ENCODE results near the gene RPA1.
A peak's percentile ranks its signal among the peaks of the same experiment; 100 is the strongest.

The RPA1 gene

GRCh38 chr17:1829592-1830257 lies at the start of gene RPA1, which contains the start of gene SMYD4:
RPA1 (plus strand) TSS chr17:1830005; CDS start chr17:1830094, 89 bp downstream.
SMYD4 (minus strand) TSS chr17:1829902; CDS start chr17:1827994, 1,908 bp downstream.
- peak; percentile 86 for DNase-seq (ENCODE audit: low read depth)
- TF ChIP-seq, protein P1, sequence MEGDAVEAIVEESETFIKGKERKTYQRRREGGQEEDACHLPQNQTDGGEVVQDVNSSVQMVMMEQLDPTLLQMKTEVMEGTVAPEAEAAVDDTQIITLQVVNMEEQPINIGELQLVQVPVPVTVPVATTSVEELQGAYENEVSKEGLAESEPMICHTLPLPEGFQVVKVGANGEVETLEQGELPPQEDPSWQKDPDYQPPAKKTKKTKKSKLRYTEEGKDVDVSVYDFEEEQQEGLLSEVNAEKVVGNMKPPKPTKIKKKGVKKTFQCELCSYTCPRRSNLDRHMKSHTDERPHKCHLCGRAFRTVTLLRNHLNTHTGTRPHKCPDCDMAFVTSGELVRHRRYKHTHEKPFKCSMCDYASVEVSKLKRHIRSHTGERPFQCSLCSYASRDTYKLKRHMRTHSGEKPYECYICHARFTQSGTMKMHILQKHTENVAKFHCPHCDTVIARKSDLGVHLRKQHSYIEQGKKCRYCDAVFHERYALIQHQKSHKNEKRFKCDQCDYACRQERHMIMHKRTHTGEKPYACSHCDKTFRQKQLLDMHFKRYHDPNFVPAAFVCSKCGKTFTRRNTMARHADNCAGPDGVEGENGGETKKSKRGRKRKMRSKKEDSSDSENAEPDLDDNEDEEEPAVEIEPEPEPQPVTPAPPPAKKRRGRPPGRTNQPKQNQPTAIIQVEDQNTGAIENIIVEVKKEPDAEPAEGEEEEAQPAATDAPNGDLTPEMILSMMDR (conservative IDR thresholded peaks at IDR 0.05; ENCODE audit: low read depth, low read length): no peak
- peak within 1 kb of the TSS; percentile 92 for H3K4me3 ChIP-seq (ENCODE audit: low read depth, low read length)

DNA sequence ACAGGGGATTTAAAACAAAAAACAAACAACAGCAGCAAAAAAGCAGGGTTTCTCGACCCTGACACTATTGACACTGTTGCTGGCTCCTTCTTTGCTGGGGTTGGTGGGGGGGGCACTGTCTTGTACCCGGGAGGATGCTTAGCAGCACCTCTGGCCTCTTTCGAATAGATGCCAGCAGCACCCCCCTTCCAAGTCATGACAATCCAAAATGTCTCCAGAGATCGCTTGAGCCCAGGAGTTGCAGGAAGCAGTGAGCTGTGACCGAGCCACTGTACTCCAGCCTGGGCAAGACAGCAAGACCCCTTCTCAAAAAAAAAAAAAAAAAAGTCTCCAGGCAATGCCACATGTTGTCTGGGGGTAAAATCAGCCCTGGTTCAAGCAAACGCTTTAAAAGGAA lies 47.6 kb upstream of the RPA1 start:
- no peak overlapping the region for H3K4me3 ChIP-seq (ENCODE audit: low read depth, low read length)
- TF ChIP-seq, protein P1 (conservative IDR thresholded peaks at IDR 0.05; ENCODE audit: low read depth, low read length): no peak
- DNase-seq (ENCODE audit: low read depth): no peak

- H3K4me3 ChIP-seq (ENCODE audit: low read depth, low read length): no peak overlapping the region
- TF ChIP-seq, protein P1 (conservative IDR thresholded peaks at IDR 0.05; ENCODE audit: low read depth, low read length): no peak
- DNase-seq (ENCODE audit: low read depth): no peak
Measured at GRCh38 chr17:1783271-1783670, 46.5 kb upstream of the RPA1 start.

GRCh38 chr17:1783834-1784611 lies 45.8 kb upstream of the RPA1 start:
- TF ChIP-seq, protein P1 (conservative IDR thresholded peaks at IDR 0.05; ENCODE audit: low read depth, low read length): peak; percentile 84
- DNase-seq (ENCODE audit: low read depth): peak; percentile 83
- no peak overlapping the region for H3K4me3 ChIP-seq (ENCODE audit: low read depth, low read length)

DNA sequence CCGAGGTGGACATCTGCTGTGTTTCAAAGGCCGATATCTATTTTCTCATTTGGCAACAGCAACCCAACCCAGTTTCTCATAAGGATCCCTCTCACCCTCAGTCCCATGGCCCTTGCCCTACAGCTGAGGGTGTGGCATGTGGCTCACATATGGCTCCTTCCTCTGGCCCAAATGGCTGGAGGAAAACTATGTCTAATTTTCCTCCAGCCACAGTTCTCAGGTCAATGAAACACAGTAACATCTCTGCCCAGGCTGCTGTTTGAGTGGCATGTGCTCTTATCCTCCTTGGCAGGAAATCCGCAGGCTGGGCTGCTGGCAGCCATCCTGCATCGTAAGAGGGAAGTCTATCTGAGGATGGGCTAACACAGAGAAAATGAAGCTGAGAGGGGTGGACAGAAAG lies 43.9 kb upstream of the RPA1 start:
- DNase-seq (ENCODE audit: low read depth): no peak
- TF ChIP-seq, protein P1 (conservative IDR thresholded peaks at IDR 0.05; ENCODE audit: low read depth, low read length): no peak

GRCh38 chr17:1786708-1787107 lies 43.1 kb upstream of the RPA1 start:
- TF ChIP-seq, protein P1 (conservative IDR thresholded peaks at IDR 0.05; ENCODE audit: low read depth, low read length): no peak
- no peak for DNase-seq (ENCODE audit: low read depth)
- no peak overlapping the region for H3K4me3 ChIP-seq (ENCODE audit: low read depth, low read length)

More for the DNA sequence above, 43.9 kb upstream of the RPA1 start:
- H3K4me3 ChIP-seq (ENCODE audit: low read depth, low read length): no peak overlapping the region

Measured in choroid plexus epithelial cell (primary cell).